Astrocyte (in vitro differentiated cells and primary cell): ENCODE results near the gene CNPY4. TPM values are rescaled to one million over a fixed set of nuclear protein-coding genes. Genes with fewer than 3 reads are reported as not detected.

Experiments
- DNase-seq: peaks from one replicate; pipeline ENCODE4 v3.0.0-alpha.2; 2010; ENCODE audit warnings: low read depth
- FAIRE-seq: peaks from 2 replicates; lab custom pipeline; 2011; peaks lifted over from hg19 to GRCh38; lab: Jason Lieb, UNC
- H2AFZ ChIP-seq: 2 replicates; pipeline ENCODE4 v1.6.0; 2012; ENCODE audit warnings: low read depth, low read length, inconsistent platforms
- H3K27ac ChIP-seq: 2 replicates; pipeline ENCODE4 v1.5.1; 2011; ENCODE audit warnings: low read depth, low read length, inconsistent platforms
- H3K27me3 ChIP-seq: 2 replicates; pipeline ENCODE4 v1.6.0; 2011; ENCODE audit warnings: low read length, inconsistent platforms; ENCODE audit not compliant: insufficient read depth
- H3K36me3 ChIP-seq: 2 replicates; pipeline ENCODE4 v1.5.1; 2011; ENCODE audit warnings: low read length, inconsistent platforms; ENCODE audit not compliant: insufficient read depth
- H3K4me1 ChIP-seq: 2 replicates; pipeline ENCODE4 v1.5.1; 2011; ENCODE audit warnings: low read length, inconsistent platforms; ENCODE audit not compliant: insufficient read depth
- H3K4me2 ChIP-seq: 2 replicates; pipeline ENCODE4 v1.6.0; 2012; ENCODE audit warnings: low read length, inconsistent platforms
- H3K4me3 ChIP-seq: 2 replicates; pipeline ENCODE4 v1.5.1; 2011; ENCODE audit warnings: low read depth, mild to moderate bottlenecking, low read length, inconsistent platforms; ENCODE audit not compliant: insufficient read depth
- H3K79me2 ChIP-seq: 2 replicates; pipeline ENCODE4 v1.6.0; 2012; ENCODE audit warnings: mild to moderate bottlenecking, low read length, inconsistent platforms; ENCODE audit not compliant: insufficient read depth
- H3K9ac ChIP-seq: 2 replicates; pipeline ENCODE4 v1.6.0; 2012; ENCODE audit warnings: mild to moderate bottlenecking, low read length, inconsistent platforms
- H3K9me3 ChIP-seq: 2 replicates; pipeline ENCODE4 v1.5.1; 2012; ENCODE audit warnings: low read depth, mild to moderate bottlenecking, low read length, inconsistent platforms; ENCODE audit not compliant: insufficient read depth
- H4K20me1 ChIP-seq: 2 replicates; pipeline ENCODE4 v1.6.0; 2012; ENCODE audit warnings: low read length, inconsistent platforms; ENCODE audit not compliant: insufficient read depth
- H3K27ac Mint-ChIP-seq: one replicate; pipeline ENCODE4 v1.8.0; 2021; ENCODE audit warnings: mild to moderate bottlenecking, mixed read lengths; ENCODE audit not compliant: unreplicated experiment
- H3K27me3 Mint-ChIP-seq: one replicate; pipeline ENCODE4 v1.8.0; 2021; ENCODE audit warnings: low read depth, mixed read lengths; ENCODE audit not compliant: unreplicated experiment
- H3K36me3 Mint-ChIP-seq: one replicate; pipeline ENCODE4 v1.8.0; 2021; ENCODE audit warnings: low read depth, mixed read lengths; ENCODE audit not compliant: unreplicated experiment
- H3K4me1 Mint-ChIP-seq: one replicate; pipeline ENCODE4 v1.8.0; 2021; ENCODE audit warnings: low read depth, mixed read lengths; ENCODE audit not compliant: unreplicated experiment
- H3K4me3 Mint-ChIP-seq: one replicate; pipeline ENCODE4 v1.8.0; 2021; ENCODE audit warnings: mild to moderate bottlenecking, moderate library complexity, mixed read lengths; ENCODE audit not compliant: unreplicated experiment
- H3K9me3 Mint-ChIP-seq: one replicate; pipeline ENCODE4 v1.8.0; 2021; ENCODE audit warnings: mild to moderate bottlenecking, mixed read lengths; ENCODE audit not compliant: unreplicated experiment
- EZH2 ChIP-seq: IDR thresholded peaks from 2 replicates; pipeline ENCODE4 v1.6.1; 2012; ENCODE audit warnings: mild to moderate bottlenecking, low read length, inconsistent platforms; ENCODE audit not compliant: insufficient read depth
- total RNA-seq: library from RNA; stranded (reverse); gene quantifications from 2 replicates; pipeline ENCODE4 v1.2.1, GENCODE V29; 2021
- TF ChIP-seq, protein P1 (sequence below): IDR thresholded peaks from 2 replicates; pipeline ENCODE4 v1.5.1; 2011; ENCODE audit warnings: low read depth, mild to moderate bottlenecking, inconsistent platforms, low read length, moderate library complexity; ENCODE audit not compliant: insufficient read depth

CNPY4 gene
- total RNA-seq, 1 donor from 2014 or later = 16.4 TPM

DNA sequence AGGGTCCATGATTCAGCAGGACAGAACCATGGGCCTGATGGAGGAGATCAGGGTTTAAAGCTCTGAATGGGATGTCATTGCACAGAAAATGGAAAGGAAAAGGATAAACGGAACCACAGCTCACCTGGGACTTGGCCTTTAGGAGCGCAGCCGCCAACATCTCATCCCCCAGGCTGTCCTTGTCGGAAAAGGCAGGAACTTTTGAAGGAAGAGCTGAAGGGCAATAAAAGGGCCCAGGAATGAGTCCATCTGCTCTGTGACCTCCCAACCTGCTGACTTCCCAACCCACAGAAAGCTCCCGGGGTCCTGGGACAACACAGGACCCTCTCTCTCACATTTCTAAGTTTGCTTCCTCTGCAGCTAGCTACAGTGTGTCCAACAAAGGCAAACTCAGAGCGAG is 44.0 kb upstream of the CNPY4 start:
- Histone ChIP-seq H3K4me2 (no peak overlapping the region), H3K27me3 (no peaks in the 10 kb centered on the region), H3K27ac (no peak overlapping the region), H3K9me3 (peaks cover 40% of the 10 kb centered on the region), H4K20me1 (peaks cover 53% of the 10 kb centered on the region), H2AFZ (no peak overlapping the region), H3K4me1 (peaks cover 13% of the 10 kb centered on the region), H3K36me3 (peaks cover 76% of the 10 kb centered on the region), H3K79me2 (peaks cover 66% of the 10 kb centered on the region), H3K4me3 (no peak overlapping the region), H3K9ac (no peak overlapping the region)
- FAIRE-seq (no peak), DNase-seq (no peak)
- Mint-ChIP-seq H3K4me1 (peaks cover 18% of the 10 kb centered on the region), H3K4me3 (no peak overlapping the region), H3K27me3 (no peaks in the 10 kb centered on the region), H3K9me3 (peaks cover 33% of the 10 kb centered on the region), H3K36me3 (peaks cover 59% of the 10 kb centered on the region), H3K27ac (no peak overlapping the region)
- TF ChIP-seq EZH2 = no peak
- TF ChIP-seq, protein P1, sequence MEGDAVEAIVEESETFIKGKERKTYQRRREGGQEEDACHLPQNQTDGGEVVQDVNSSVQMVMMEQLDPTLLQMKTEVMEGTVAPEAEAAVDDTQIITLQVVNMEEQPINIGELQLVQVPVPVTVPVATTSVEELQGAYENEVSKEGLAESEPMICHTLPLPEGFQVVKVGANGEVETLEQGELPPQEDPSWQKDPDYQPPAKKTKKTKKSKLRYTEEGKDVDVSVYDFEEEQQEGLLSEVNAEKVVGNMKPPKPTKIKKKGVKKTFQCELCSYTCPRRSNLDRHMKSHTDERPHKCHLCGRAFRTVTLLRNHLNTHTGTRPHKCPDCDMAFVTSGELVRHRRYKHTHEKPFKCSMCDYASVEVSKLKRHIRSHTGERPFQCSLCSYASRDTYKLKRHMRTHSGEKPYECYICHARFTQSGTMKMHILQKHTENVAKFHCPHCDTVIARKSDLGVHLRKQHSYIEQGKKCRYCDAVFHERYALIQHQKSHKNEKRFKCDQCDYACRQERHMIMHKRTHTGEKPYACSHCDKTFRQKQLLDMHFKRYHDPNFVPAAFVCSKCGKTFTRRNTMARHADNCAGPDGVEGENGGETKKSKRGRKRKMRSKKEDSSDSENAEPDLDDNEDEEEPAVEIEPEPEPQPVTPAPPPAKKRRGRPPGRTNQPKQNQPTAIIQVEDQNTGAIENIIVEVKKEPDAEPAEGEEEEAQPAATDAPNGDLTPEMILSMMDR = no peak

- peaks cover 68% of the 10 kb centered on the region for H3K79me2 ChIP-seq
- H3K9ac ChIP-seq = no peak overlapping the region
- H3K4me1 ChIP-seq = peaks cover 17% of the 10 kb centered on the region
- DNase-seq (no peak), FAIRE-seq (no peak)
- H3K4me1 Mint-ChIP-seq = peaks cover 20% of the 10 kb centered on the region
- H3K27ac Mint-ChIP-seq = peak overlapping the region; percentile 35
- no peak overlapping the region for H3K27ac ChIP-seq
- no peak overlapping the region for H3K4me2 ChIP-seq
- H4K20me1 ChIP-seq = peaks cover 43% of the 10 kb centered on the region
- peak overlapping the region; percentile 11 for H3K4me3 Mint-ChIP-seq
- H3K27me3 Mint-ChIP-seq = no peaks in the 10 kb centered on the region
- H3K36me3 Mint-ChIP-seq = peaks cover 45% of the 10 kb centered on the region
- no peak overlapping the region for H3K4me3 ChIP-seq
- peaks cover 58% of the 10 kb centered on the region for H3K36me3 ChIP-seq
- peaks cover 22% of the 10 kb centered on the region for H3K9me3 ChIP-seq
- peaks cover 15% of the 10 kb centered on the region for H3K9me3 Mint-ChIP-seq
- H3K27me3 ChIP-seq = no peaks in the 10 kb centered on the region
- no peak overlapping the region for H2AFZ ChIP-seq
- no peak for TF ChIP-seq EZH2
- TF ChIP-seq, protein P1 = no peak
These were observed 42.2 kb upstream of the CNPY4 start for GRCh38 chr7:100077205-100077604.

DNA sequence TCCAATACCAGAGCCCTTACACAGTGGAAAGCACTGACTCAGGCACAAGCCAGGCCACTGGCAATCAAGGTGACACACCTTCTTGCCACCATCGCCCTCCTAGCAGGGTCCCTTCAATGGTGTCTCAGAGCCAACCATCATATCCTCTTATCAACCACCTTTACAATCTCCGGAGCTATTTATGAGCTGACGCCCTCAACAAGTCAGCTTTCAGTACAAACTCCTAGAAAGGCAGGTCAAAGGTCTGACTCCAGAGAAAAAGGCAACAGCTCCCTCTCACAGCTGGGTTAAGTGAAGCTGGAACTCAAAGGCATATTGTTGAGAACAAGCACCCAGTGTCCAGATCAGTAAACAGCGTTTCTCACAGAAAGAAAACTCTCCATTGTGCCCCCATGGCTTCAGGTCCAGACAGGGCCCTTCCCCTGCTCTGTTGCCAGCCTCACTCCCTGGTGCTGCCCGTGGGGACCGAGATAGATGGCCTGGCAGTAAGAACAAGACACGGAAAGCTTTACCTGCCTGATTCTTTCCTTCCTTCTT is 40.3 kb upstream of the CNPY4 start:
- Mint-ChIP-seq H3K4me3 (peak overlapping the region; percentile 98), H3K4me1 (peaks cover 23% of the 10 kb centered on the region), H3K9me3 (peaks cover 5% of the 10 kb centered on the region), H3K36me3 (peaks cover 31% of the 10 kb centered on the region), H3K27ac (peak overlapping the region; percentile 63), H3K27me3 (no peaks in the 10 kb centered on the region)
- Histone ChIP-seq H4K20me1 (peaks cover 38% of the 10 kb centered on the region), H3K9ac (no peak overlapping the region), H3K4me3 (no peak overlapping the region), H3K27ac (peak overlapping the region; percentile 34), H3K9me3 (peaks cover 6% of the 10 kb centered on the region), H2AFZ (no peak overlapping the region), H3K4me2 (peak overlapping the region; percentile 90), H3K4me1 (peaks cover 24% of the 10 kb centered on the region), H3K36me3 (peaks cover 41% of the 10 kb centered on the region), H3K79me2 (peaks cover 68% of the 10 kb centered on the region), H3K27me3 (no peaks in the 10 kb centered on the region)
- DNase-seq (no peak), FAIRE-seq (no peak)
- TF ChIP-seq, protein P1 = no peak
- TF ChIP-seq EZH2 = no peak
